Left colon (tissue), 2 donors: ENCODE data around the gene FLII. TPM values are rescaled to one million over a fixed set of nuclear protein-coding genes. Genes with fewer than 3 reads are reported as not detected.
"Not testable (repeated sequence)": the region's sequence is repeated elsewhere in the genome, so short reads cannot be mapped to it uniquely, and the experiment has no call there.

Experiments
- ATAC-seq: fragments of 200-7000 bp; cut with Tn5 transposase; one replicate; pipeline ENCODE4 v1.9.1; 2020; ENCODE audit warnings: mild to moderate bottlenecking, moderate library complexity
- DNase-seq, 2 donors: peaks; one replicate each; pipeline ENCODE4 v3.0.0-alpha.2; 2020
- intact Hi-C, 2 donors: fragments of 100-400 bp; cut with DNase I in 1 of 2; cut with micrococcal nuclease in 1 of 2; formaldehyde crosslinking; loops; one replicate each; pipeline versions ENCODE4 v1.11.2 to v1.14.0; 2022; cut with DNase I, micrococcal nuclease
- long read RNA-seq: library from polyadenylated mRNA; unstranded; transcript quantifications from one replicate; pipeline ENCODE4 v2.0.0, GENCODE V29; 2021
- total RNA-seq, 2 donors: library from RNA; stranded (reverse); fragmentation: NEBNext Ultra II Directional; extraction: Animal tissue kit (Norgen Biotek cat#: 25700); gene quantifications; one replicate each; pipeline ENCODE4 v1.2.1, GENCODE V29; 2021
- donor health status: DM: no; HTN: no; CAD: no.
- donor health status: DM: yes; HTN: yes; CAD: no.

The FLII gene
- 100 to 1,000 TPM; 276 to 285 TPM for total RNA-seq
- long read RNA-seq, full-length matches to known transcripts: 47 of 379 reads
- long read RNA-seq, partial matches to known transcripts: 263 of 379 reads
- long read RNA-seq, other reads (novel, unspliced or antisense): 69 of 379 reads

DNA sequence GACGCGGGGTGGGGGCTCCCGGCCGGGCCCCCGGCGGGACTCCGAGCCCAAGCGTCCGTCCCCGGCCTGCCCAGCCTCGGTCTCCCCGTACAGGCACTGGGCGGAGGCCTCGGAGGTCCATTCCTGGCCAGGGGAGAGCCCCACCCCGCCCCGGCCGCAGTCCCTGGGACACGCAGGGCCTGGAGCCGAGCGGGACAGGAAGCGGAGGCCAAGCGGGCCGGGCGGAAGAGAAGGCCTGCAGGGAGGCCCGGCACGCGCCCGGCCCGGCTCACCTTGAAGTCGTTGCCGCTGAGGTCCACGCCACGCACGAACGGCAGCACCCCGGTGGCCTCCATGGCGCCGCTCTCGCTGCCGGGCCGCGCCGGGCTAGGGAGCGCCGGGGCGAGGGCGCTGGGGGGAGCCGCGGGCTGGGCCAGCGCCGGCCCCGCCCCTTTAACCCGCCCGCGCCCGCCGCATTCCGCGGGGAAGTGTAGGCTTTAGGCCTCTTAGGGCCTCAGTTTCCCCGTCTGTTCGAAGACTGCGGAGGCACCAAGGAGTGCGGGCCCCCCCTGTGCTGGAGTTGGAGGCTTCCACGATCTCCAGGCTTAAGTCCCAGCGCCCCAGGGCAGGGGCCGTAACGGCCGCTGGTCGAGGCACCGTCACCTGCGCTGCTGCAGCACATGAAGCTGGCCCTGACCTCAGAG is at the start of gene FLII:
TSS of gene FLII (minus strand) at position 383 of the 683 bp plus-strand sequence. CDS start at position 335, 48 bp downstream.
- intact Hi-C loops: no loop called here
- DNase-seq: peak in 1 of 2 donors; percentile 72
- peak; percentile 64 for ATAC-seq

DNA sequence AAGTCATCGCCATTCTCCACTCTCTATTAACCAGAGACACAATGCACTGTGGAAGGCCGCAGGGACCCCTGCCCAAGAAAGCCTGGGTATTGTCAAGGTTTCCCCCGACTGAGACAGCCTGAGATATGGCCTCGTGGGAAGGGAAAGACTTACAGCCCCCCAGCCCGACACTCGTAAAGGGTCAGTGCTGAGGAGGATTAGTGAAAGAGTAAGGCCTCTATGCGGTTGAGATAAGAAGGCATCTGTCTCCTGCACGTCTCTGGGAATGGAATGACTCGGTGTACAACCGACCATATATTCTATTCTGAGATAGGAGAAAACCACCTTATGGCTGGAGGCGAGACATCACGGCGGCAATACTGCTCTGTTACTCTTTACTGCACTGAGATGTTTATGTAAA is 44.7 kb upstream of the FLII start:
- DNase-seq, ATAC-seq, intact Hi-C loops: not testable (repeated sequence)

DNA sequence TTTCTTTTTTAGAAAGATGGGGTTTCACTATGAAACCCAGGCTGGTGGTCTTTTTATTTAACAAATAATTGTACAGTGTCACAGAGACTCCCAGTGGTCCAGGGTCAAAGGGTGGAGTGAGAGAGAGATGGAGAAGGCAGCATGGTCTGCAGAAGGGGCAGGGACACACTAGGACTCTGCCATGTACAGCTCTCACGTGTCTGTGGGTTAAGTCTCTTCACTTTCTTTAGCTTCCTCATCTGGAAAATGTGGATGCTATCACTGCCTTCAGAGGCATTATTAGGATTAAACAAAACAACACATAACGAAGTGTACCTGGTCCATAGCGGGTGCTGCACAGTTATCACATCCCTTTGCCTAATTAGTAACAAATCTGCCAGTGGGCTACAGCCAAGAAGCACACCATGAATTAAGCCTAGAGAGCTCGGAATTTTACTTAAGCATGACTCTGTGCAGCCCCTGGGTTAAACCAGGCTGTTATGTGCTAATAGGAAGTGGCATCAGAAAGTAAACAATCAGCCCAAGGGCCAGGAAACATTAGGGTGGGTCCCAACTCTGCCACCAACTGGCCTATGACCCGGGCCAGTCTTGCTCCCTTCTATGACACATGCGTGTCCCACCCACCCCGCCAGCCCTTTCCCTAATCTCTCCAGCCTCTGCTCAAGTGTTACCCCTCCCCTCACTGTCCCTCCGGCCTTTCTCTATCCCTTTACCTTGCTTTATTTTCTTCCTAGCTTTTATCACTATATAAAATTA is 42.4 kb upstream of the FLII start:
- DNase-seq (no peak), ATAC-seq (no peak)

DNA sequence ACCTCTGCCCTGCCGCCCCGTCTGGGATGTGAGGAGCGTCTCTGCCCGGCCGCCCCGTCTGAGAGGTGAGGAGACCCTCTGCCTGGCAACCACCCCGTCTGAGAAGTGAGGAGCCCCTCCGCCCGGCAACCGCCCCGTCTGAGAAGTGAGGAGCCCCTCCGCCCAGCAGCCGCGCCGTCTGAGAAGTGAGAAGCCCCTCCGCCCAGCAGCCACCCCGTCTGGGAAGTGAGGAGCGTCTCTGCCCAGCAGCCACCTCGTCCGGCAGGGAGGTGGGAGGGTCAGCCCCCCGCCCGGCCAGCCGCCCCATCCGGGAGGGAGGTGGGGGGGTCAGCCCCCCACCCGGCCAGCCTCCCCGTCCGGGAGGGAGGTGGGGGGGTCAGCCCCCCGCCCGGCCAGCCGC is 39.5 kb upstream of the FLII start:
- intact Hi-C loops, DNase-seq, ATAC-seq: not testable (repeated sequence)

More for the DNA sequence above, 42.4 kb upstream of the FLII start:
- intact Hi-C loops: no loop called here

DNA sequence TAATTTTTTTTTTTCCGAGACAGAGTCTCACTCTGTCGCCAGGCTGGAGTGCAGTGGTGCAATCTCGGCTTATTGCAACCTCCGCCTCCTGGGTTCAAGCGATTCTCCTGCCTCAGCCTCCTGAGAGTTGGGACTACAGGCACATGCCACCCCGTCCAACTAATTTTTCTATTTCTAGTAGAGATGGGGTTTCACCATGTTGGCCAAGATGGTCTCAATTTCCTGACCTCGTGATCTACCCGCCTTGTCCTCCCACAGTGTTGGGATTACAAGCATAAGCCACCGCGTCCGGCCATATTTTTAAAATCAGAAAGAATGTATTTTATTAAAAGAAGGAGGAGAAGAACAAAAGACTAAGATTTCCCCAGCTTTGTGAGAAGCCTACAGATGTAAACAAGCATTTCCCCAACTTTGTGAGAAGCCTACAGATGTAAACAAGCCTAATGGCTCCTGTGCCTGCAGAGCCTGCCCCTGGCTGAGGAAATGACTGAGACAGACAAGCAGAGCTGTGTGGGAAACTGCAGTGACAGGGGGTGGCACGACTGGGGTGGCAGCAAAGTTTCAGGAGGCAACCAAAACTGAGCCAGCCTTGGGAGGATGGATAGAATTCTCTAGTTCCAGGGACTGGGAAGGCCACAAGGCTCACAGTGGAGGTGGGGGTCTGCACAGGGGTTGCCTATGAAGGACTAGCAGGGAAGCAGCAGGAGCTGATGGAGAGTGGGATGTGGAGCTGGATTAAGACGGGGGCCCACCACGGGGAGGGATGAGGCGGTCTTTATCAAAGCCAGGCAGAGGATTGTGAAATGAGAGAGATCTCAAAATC is 33.4 kb upstream of the FLII start:
- no peak for DNase-seq
- intact Hi-C loops: no loop called here
- ATAC-seq: no peak

DNA sequence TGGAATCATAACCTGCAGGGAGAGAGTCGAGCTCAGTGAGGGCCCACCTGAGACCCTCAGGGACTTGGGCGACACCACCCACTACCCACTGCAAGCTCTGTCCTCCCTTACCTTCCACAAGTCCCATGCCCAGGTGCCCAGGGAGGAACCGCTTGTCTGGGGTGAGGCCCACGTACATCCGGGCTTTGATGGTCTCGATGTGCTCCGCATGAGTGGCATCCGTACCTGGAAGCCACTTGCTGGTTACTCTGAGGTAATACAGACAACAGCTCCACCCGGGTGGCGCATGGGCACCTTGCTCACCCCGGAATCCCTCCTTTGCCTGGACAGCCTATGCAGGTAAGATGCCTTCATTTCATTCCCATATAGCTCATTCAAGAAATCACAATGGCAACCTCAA is 26.8 kb upstream of the FLII start:
- no peak for ATAC-seq
- DNase-seq: no peak
- intact Hi-C loops: no loop called here

DNA sequence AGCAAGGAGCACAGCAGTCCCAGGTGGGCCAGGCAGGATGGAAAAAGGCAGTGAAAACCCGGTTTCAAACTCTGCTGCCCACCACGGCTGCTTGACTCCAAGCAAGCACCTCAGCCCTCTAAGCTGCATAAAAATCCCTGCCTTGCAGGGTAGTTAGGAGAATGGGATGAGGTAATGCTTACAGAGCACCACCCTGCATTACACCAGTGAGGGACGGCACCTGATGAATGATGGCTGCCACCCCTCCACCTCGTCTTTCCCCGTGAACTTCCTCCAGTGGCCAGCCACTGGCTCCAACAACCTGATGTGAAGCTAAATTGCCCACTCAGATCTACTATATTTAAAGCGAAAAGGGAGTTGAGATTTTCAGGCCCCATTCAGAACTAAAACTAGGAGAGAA is 23.2 kb upstream of the FLII start:
- no peak for ATAC-seq
- DNase-seq: no peak
- intact Hi-C loops: no loop called here

DNA sequence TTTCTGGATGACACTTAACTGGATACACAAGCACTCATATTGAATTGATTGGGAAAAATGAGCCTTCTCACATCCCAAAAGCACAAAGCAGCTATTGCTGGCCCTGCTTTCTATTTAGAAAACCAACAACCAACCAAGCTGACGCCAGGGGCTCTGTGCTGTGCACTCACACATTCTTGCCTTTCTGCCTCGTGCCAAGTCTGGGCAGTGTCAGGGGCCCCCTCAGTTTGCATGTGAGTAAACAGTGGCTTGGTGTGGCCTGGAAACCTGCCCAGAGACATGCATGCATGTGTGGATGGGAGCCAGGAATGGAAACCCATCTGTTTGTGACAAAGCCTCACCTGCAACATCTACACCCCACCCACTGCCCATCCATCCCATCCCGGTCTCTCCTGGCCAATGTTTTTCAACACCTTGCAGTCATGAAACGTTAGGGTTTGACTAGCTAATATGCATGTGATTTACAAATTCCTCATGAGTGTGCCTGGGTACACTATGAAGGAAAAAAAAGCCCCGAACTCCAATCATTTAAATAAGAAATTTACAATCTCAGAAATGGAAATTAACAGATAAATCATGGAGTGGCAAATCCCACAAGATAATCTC is 22.3 kb upstream of the FLII start:
- no peak for ATAC-seq
- intact Hi-C loops: no loop called here
- DNase-seq: no peak

DNA sequence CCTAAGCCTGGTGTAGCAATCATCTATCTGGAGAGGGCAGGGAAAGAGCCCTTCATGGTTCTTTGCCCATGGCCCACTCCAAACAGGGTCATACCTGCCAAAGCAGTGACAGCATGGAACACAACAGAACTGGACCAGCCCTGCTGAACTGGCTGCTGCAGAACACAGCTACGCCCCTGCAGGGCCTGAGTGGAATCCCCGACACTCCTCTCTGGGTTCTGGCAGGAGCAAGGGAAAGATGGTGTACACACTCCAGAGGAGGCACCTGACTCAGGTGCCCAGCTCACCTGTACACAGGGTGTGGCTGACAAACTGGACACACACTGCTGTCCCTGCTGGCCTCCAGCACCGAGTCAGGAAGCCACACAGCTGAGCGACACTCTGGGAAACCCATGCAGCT is 21.7 kb upstream of the FLII start:
- DNase-seq (no peak), ATAC-seq (no peak)
- intact Hi-C loops: no loop called here

DNA sequence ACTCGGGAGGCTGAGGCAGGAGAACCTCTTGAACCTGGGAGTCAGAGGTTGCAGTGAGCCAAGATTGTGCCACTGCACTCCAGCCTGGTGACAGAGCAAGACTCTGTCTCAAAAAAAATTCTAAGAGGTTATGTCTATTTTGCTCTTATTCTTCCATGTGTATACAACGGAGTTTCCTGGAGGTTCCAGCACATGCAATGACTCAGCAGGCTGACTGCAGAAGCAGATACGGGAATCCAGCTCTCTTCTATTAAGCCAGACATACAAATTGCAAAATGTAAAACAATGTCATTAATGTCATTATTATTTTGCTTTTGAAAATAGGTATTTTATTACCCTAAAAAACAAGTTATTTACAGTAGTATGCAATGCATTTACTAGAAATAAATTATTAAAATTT is 20.3 kb upstream of the FLII start:
- DNase-seq (no peak), ATAC-seq (no peak)
- intact Hi-C loops: no loop called here

DNA sequence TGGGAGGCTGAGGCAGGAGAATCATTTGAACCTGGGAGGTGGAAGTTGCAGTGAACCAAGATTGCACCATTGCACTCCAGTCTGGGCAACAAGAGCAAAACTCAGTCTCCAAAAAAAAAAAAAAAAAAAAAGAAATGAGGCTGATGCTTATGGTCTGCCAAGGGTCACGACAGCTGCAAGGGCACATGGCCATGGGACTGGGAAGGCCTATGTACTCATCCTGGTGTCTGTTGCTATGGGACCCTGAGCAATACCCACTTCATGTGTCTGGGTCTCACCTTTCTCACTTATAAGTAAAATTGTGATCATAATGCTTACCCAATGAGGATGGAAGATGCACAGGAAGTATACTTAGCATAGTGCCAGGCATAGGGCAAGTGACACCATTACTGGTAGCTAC is 18.5 kb upstream of the FLII start:
- no peak for ATAC-seq
- intact Hi-C loops: no loop called here
- no peak for DNase-seq

DNA sequence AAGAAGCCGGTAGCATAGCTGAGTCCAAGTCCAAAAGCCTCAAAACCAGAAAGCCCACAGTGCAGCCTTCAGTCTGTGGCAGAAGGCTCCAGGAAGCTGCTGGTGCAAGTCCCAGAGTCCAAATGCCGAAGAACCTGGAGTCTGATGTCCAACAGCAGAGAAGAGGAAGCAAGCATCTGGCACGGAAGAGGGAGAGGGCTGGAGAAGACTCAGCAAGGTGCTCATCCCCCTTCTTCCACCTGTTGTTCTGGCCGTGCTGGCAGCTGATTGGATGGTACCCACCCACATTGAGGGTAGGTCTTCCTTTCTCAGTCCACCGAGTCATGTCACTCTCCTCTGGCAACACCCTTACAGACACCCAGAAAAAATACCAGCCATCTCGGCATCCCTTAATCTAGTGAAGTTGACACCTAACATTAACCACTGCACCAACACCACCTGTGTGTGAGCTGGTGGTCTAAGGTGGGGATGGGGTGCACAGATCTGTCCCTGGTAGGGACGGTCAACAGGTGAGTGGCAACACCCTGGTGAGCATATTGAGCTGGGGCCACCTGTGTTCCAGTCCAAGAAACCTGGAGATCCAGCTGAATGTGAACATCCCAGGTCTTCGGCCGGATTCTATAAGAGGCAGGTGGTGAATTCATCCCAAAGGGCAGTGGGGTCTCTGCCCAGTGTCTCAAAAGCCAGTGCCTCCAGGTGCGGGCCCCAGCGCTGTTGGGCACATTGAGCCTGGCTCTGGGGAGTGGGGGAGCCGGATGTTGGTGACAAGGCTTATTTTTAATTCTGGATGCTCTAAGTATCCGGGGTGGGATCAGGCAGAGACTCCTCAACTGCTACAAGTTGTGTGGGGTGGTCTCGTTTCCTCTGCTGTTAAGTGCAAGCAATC is 11.8 kb upstream of the FLII start:
- intact Hi-C loops: no loop called here
- DNase-seq (no peak), ATAC-seq (no peak)

DNA sequence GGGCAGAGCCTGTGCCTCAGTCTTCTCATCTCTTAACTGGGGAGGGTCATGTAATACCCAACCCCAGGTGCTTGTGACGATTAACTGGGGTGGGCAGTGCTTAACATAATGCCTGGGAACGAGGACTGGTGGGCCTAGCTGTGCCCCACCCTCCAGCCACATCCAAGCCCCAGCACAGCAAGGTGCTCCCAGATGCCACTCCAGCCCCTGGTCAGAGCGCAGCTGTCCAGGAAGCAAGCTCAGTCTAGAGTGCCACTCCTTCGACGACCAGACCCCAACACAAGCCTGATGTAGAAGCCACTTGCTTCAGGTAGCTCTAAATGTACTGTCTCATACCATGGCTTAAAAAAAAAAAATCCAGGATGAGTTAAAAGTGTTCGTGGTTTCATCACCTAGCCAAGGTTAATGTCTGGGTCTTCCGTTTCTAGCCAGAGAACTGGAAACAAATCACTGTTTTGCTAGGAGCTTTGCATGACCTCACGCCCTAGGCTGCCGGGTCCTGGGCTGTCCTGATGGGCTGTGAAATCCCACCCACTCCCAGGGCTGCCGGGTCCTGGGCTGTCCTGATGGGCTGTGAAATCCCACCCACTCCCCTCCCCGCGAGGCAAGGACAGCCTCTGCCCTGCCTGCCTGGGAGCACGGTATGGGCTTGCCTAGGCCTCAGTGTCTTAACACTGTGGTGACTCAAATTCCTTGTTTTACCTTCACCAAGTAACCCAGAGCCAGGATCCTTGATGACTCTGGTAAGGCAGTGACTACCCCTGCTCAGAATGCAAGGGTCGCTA is 9.6 kb upstream of the FLII start:
- no peak for DNase-seq
- intact Hi-C loops: no loop called here
- peak; percentile 25 for ATAC-seq

DNA sequence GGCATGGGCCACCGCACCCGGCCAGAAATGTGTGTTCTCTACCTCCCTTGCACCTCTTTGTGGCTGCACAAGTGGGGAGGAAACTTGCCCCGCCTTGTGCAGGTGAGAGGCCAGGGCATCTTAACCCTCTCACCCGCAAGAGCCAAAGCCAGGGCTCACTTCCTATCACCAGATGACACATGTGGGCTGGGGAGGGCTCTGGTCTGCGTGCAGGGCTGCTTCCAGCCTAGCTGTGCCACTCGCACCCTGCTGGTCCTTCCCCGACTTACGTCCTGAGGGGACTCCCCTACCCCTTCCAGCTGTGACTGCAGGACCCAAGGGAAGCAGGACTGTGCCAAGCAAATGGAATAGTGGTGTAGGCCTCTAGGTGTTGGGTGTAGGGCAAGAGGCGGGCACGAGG is 8.8 kb upstream of the FLII start:
- intact Hi-C loops: no loop called here
- ATAC-seq: no peak
- no peak for DNase-seq

DNA sequence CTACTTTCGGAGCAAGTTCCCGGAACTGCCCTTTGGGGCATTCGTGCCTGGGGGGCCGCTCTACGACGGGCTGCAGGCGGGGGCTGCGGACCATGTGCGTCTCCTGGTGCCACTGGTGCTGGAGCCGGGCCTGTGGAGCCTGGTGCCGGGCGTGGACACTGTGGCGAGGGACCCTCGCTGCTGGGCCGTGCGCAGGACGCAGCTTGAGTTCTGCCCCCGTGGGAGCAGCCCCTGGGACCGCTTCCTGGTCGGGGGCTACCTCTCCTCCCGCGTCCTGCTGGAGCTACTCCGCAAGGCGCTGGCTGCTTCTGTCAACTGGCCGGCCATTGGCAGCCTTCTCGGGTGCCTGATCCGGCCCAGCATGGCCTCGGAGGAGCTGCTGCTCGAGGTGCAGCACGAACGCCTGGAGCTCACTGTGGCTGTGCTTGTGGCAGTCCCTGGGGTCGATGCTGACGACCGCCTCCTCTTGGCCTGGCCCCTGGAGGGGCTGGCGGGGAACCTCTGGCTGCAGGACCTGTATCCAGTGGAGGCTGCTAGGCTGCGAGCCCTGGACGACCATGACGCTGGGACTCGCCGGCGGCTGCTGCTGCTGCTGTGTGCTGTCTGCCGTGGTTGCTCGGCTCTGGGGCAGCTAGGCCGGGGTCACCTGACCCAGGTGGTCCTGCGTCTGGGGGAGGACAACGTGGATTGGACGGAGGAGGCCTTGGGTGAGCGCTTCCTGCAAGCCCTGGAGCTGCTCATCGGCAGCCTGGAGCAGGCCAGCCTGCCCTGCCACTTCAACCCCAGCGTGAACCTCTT is 5.5 kb upstream of the FLII start:
- intact Hi-C loops: no loop called here
- DNase-seq: no peak
- ATAC-seq: no peak

DNA sequence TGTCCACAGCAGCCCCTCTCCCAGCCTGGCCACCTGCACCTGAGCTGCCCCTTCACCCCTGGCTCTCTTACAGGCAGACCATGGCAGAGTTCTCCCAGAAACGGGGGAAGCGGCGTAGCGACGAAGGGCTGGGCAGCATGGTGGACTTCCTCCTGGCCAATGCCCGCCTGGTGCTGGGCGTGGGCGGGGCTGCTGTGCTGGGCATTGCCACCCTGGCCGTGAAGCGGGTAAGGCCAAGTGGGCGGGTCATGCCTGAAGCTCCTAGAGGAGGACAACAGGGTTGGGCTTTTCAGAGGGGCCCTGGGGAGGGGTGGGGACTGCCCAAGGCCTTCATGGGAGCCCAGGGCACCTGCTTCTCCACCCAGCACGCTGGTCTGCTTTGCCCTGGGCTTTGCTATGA is 4.1 kb upstream of the FLII start:
- intact Hi-C loops: no loop called here
- DNase-seq (no peak), ATAC-seq (no peak)

DNA sequence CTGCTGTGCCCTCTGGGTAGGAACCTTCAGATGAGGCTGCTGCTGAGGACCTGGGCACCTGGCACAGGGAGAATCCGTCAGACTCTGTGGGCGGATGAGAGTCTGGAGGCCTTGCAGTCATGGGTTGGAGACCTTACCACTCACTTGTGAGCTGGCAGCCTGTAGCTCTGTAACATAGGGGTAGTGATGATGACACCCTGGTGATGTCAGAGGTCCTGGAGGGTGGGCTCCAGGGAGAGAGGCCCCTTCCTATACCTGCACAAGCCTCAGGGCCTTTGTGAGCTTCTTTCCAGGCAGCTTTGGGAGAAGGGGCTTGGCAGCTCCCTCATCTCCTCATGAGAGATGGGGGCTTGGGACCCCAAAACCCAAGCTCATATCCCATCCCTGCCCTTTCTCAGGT is 3.6 kb upstream of the FLII start:
- ATAC-seq: no peak
- DNase-seq: no peak
- intact Hi-C loops: no loop called here
